HG03097 (cell line): ENCODE data around the gene RNF183.
"Not testable (repeated sequence)": the region's sequence is repeated elsewhere in the genome, so short reads cannot be mapped to it uniquely, and the experiment has no call there.

Experiments
- ATAC-seq: cut with Tn5 transposase; IDR thresholded peaks from one replicate; pipeline ENCODE4 v1.9.1; 2021; ENCODE audit not compliant: unreplicated experiment, low FRiP score

RNF183 gene

GRCh38 chr9:113275157-113276131 is 27.7 kb downstream of the RNF183 start, which contains the start of the genes CDC26 and PRPF4:
Gene CDC26, minus strand, starts transcription at chr9:113275572. Its CDS starts 3,065 bp downstream, at chr9:113272507.
Gene PRPF4, plus strand, starts transcription at chr9:113275658. Its CDS starts 86 bp downstream, at chr9:113275744.
- peak; percentile 94 for ATAC-seq

GRCh38 chr9:113274474-113275156 is 28.6 kb downstream of the RNF183 start:
- ATAC-seq, result peak; percentile 7

- no peak for ATAC-seq
These were observed 33.3 kb downstream of the RNF183 start for GRCh38 chr9:113269871-113270270.

GRCh38 chr9:113269355-113269754 is 33.8 kb downstream of the RNF183 start:
- no peak for ATAC-seq

- no peak for ATAC-seq
These were observed 35.1 kb downstream of the RNF183 start for GRCh38 chr9:113267911-113268566.

- ATAC-seq, result no peak
These were observed 37.0 kb downstream of the RNF183 start for GRCh38 chr9:113266174-113266573.

- no peak for ATAC-seq
These were observed 41.1 kb downstream of the RNF183 start for GRCh38 chr9:113261917-113262671.

- ATAC-seq, result no peak
These were observed 44.9 kb downstream of the RNF183 start for GRCh38 chr9:113258282-113258681.

GRCh38 chr9:113257863-113258262 is 45.3 kb downstream of the RNF183 start:
- ATAC-seq, result no peak

- ATAC-seq, result no peak
These were observed 47.7 kb downstream of the RNF183 start for GRCh38 chr9:113255438-113255837.

- ATAC-seq, result no peak
These were observed 48.2 kb downstream of the RNF183 start for GRCh38 chr9:113254991-113255390.

GRCh38 chr9:113250807-113251206 is 52.4 kb downstream of the RNF183 start:
- ATAC-seq, result no peak

GRCh38 chr9:113249661-113250060 is 53.5 kb downstream of the RNF183 start:
- not testable (repeated sequence) for ATAC-seq

- no peak for ATAC-seq
These were observed 55.5 kb downstream of the RNF183 start for GRCh38 chr9:113247640-113248039.
